HepG2 (cell line): Measurements from ENCODE around the gene GRIN3B. TPM values are rescaled to one million over a fixed set of nuclear protein-coding genes. Genes with fewer than 3 reads are reported as not detected.

ENCODE experiments used
- CREB1 ChIP-seq, 2 experiments: fragments of 450-650 bp in 1 of 2; IDR thresholded peaks; 2 replicates each; pipeline ENCODE4 v1.6.1; 2016 to 2017; ENCODE audit warnings: control low read depth in 1 of 2, mild to moderate bottlenecking in 1 of 2, missing compliant biosample characterization in 1 of 2, missing genetic modification characterization in 1 of 2
- EP300 ChIP-seq, 3 experiments: sonication (generic) in 1 of 3; formaldehyde crosslinking in 1 of 3; IDR thresholded peaks; 2 replicates each; pipeline versions ENCODE4 v1.5.1 to v1.6.1; 2011 to 2020; ENCODE audit warnings: low read depth in 2 of 3, low read length in 2 of 3, borderline replicate concordance in 1 of 3, improper control_type of control experiment in 1 of 3, mild to moderate bottlenecking in 1 of 3, missing genetic modification reagents in 1 of 3, moderate library complexity in 1 of 3
- EZH2 ChIP-seq: conservative IDR thresholded peaks from 2 replicates; pipeline ENCODE4 v1.6.1; 2012; ENCODE audit warnings: mild to moderate bottlenecking, low read depth, low read length, moderate library complexity
- FOXA3 ChIP-seq: IDR thresholded peaks from 2 replicates; pipeline ENCODE4 v1.6.1; 2016; ENCODE audit warnings: missing genetic modification reagents, missing compliant biosample characterization
- HOXD1 ChIP-seq: sonication (generic); formaldehyde crosslinking; IDR thresholded peaks from 2 replicates; pipeline ENCODE4 v1.5.0; 2020; ENCODE audit warnings: missing genetic modification reagents
- PHF8 ChIP-seq: sonication (generic); formaldehyde crosslinking; IDR thresholded peaks from 2 replicates; pipeline ENCODE4 v1.5.0; 2020; ENCODE audit warnings: missing genetic modification reagents
- PLRG1 ChIP-seq: fragments of 450-650 bp; conservative IDR thresholded peaks from 2 replicates; pipeline ENCODE4 v1.6.1; 2016
- PPARG ChIP-seq: conservative IDR thresholded peaks from 2 replicates; pipeline ENCODE4 v1.6.1; 2016; ENCODE audit warnings: missing biosample characterization, missing genetic modification reagents
- RFX1 ChIP-seq: fragments of 450-650 bp; IDR thresholded peaks from 2 replicates; pipeline ENCODE4 v1.6.1; 2017
- SAP130 ChIP-seq: IDR thresholded peaks from 2 replicates; pipeline ENCODE4 v1.6.1; 2016; ENCODE audit warnings: low read depth
- SMARCE1 ChIP-seq: fragments of 450-650 bp; IDR thresholded peaks from 2 replicates; pipeline ENCODE4 v1.6.1; 2017; ENCODE audit warnings: borderline replicate concordance
- ZBTB14 ChIP-seq: sonication (generic); formaldehyde crosslinking; IDR thresholded peaks from 2 replicates; pipeline ENCODE4 v1.4.0; 2020; ENCODE audit warnings: missing genetic modification reagents
- ZBTB25 ChIP-seq: IDR thresholded peaks from 2 replicates; pipeline ENCODE4 v1.6.1; 2018; ENCODE audit warnings: missing genetic modification reagents
- ZMYM2 ChIP-seq: sonication (generic); formaldehyde crosslinking; IDR thresholded peaks from 2 replicates; pipeline ENCODE4 v1.8.0; 2022; ENCODE audit warnings: mild to moderate bottlenecking, missing genetic modification reagents
- ZNF251 ChIP-seq: sonication (generic); formaldehyde crosslinking; IDR thresholded peaks from 2 replicates; pipeline ENCODE4 v1.9.0; 2021; ENCODE audit warnings: mild to moderate bottlenecking, missing genetic modification reagents
- ZNF333 ChIP-seq: sonication (generic); formaldehyde crosslinking; IDR thresholded peaks from 2 replicates; pipeline ENCODE4 v1.4.0; 2020; ENCODE audit warnings: mild to moderate bottlenecking, missing genetic modification reagents, borderline replicate concordance
- ZNF580 ChIP-seq: IDR thresholded peaks from 2 replicates; pipeline ENCODE4 v1.6.1; 2016; ENCODE audit warnings: low read depth, borderline replicate concordance
- ZNF720 ChIP-seq: sonication (generic); formaldehyde crosslinking; IDR thresholded peaks from 2 replicates; pipeline ENCODE4 v1.4.0; 2020; ENCODE audit warnings: missing genetic modification reagents
- ZNF747 ChIP-seq: sonication (generic); formaldehyde crosslinking; IDR thresholded peaks from 2 replicates; pipeline ENCODE4 v1.8.1; 2023; ENCODE audit warnings: missing genetic modification reagents, mild to moderate bottlenecking, borderline replicate concordance
- ZNF780A ChIP-seq: sonication (generic); formaldehyde crosslinking; IDR thresholded peaks from 2 replicates; pipeline ENCODE4 v1.8.0; 2022; ENCODE audit warnings: mild to moderate bottlenecking, missing genetic modification reagents, moderate library complexity
- ZNF781 ChIP-seq: sonication (generic); formaldehyde crosslinking; IDR thresholded peaks from 2 replicates; pipeline ENCODE4 v1.5.1; 2020; ENCODE audit warnings: borderline replicate concordance, mild to moderate bottlenecking, missing genetic modification reagents; ENCODE audit errors: not compliant biosample characterization
- ZNF788 ChIP-seq: sonication (generic); formaldehyde crosslinking; IDR thresholded peaks from 2 replicates; pipeline ENCODE4 v1.5.0; 2020; ENCODE audit warnings: mild to moderate bottlenecking, missing genetic modification reagents, borderline replicate concordance
- polyA plus RNA-seq, 8 experiments: library from polyadenylated mRNA; depleted of rRNA in 3 of 8; stranded (reverse) in 7 of 8; unstranded in 1 of 8; fragments of >200 nt; fragmentation: Illumina TruSeq in 4 of 8; extraction: Trizol in 4 of 8; gene quantifications; 2 replicates each; pipeline versions ENCODE4 v1.2.1 to v1.2.3, GENCODE V29; 2011 to 2016; ENCODE audit warnings: low read depth in 4 of 8, missing spikeins in 1 of 8, mixed read lengths in 1 of 8; ENCODE audit not compliant: insufficient read depth in 1 of 8
- total RNA-seq, 5 experiments: library from RNA; depleted of rRNA; stranded (reverse); fragments of >200 nt; fragmentation: Illumina TruSeq; extraction: Trizol; gene quantifications; 2 replicates each; pipeline ENCODE4 v1.2.3, GENCODE V29; 2016; ENCODE audit warnings: low read depth in 1 of 5

The GRIN3B gene
- total and polyA plus RNA-seq, 2 of the 13 experiments (the other 11 are each of a cell fraction or from before 2014, with no cell fraction given): 0.07 to 0.20 TPM

GRCh38 chr19:980133-980998, 19.9 kb upstream of the GRIN3B start (continued):
- peak; percentile 64; the same call in 1 of the 2 replicates for TF ChIP-seq HOXD1 (CRISPR knock-in tag)
- no peak for TF ChIP-seq EZH2
- no peak; the same call in 1 of the 2 replicates for TF ChIP-seq ZNF780A (CRISPR knock-in tag)
- TF ChIP-seq ZBTB25 (CRISPR knock-in tag): peak; percentile 47; the same call in 1 of the 2 replicates
- TF ChIP-seq SMARCE1: no peak
- peak; percentile 94 for TF ChIP-seq ZNF788 (CRISPR knock-in tag)
- peak in 1 of 2 experiments; percentile 33; a peak in 1 of 4 replicates for TF ChIP-seq EP300 (IDR thresholded peaks at IDR 0.05; ENCODE audit: low read depth in 2 of 2, low read length in 2 of 2)
- peak; percentile 73 for TF ChIP-seq EP300 (CRISPR knock-in tag; IDR thresholded peaks at IDR 0.05; ENCODE audit: borderline replicate concordance)
- no peak for TF ChIP-seq ZNF251 (CRISPR knock-in tag)
- TF ChIP-seq CREB1 (IDR thresholded peaks at IDR 0.05): peak; percentile 44; the same call in 1 of the 2 replicates
- TF ChIP-seq CREB1 (CRISPR knock-in tag; IDR thresholded peaks at IDR 0.05): no peak
- peak; percentile 87 for TF ChIP-seq ZNF781 (CRISPR knock-in tag)
- peak; percentile 62; the same call in 1 of the 2 replicates for TF ChIP-seq ZMYM2 (CRISPR knock-in tag)
- peak; percentile 87; the same call in 1 of the 2 replicates for TF ChIP-seq ZNF580 (CRISPR knock-in tag)
- TF ChIP-seq PPARG (CRISPR knock-in tag): peak; percentile 77
- no peak for TF ChIP-seq ZNF720
- TF ChIP-seq PHF8 (CRISPR knock-in tag): peak; percentile 76
- TF ChIP-seq SAP130: peak; percentile 92
- no peak for TF ChIP-seq ZBTB14 (CRISPR knock-in tag)
- peak; percentile 88; the same call in 1 of the 2 replicates for TF ChIP-seq ZNF333 (CRISPR knock-in tag)
- peak; percentile 77; the same call in 1 of the 2 replicates for TF ChIP-seq ZNF747
- no peak for TF ChIP-seq PLRG1
- TF ChIP-seq FOXA3 (CRISPR knock-in tag): peak; percentile 67
- TF ChIP-seq RFX1: no peak
